Activated CD8-positive, alpha-beta memory T cell treated with anti-CD3 and anti-CD28 coated beads, Interleukin-2, amount 50 U/mL, for 48 hours (primary cell): ENCODE data around the gene COL10A1.

Source experiments
- DNase-seq: peaks from one replicate; pipeline ENCODE4 v3.0.0-alpha.2; 2020

COL10A1 gene

DNA sequence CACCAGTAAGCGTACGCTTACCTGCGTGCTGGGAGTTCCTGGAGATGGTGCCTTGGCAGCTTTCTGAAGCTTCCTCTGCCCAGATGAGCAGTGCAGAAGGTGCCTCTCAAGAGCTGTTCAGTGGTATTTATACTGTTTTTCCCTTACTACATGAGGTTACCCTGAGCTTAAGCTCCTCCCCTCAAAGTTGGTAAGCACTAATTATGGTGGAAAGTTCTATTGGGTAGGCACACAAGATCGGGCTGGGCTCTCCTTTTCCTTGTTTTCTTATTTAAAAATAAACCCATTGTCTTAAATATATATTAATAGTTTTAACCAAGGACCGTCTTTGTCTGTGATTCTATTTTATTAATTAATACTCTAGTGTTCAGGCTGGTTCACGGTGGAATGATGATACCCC is at the start of gene COL10A1:
Gene COL10A1 (minus strand): TSS at position 101 of the 400 bp plus-strand sequence. CDS start 640 bp downstream, outside the sequence.
- DNase-seq: no peak

DNA sequence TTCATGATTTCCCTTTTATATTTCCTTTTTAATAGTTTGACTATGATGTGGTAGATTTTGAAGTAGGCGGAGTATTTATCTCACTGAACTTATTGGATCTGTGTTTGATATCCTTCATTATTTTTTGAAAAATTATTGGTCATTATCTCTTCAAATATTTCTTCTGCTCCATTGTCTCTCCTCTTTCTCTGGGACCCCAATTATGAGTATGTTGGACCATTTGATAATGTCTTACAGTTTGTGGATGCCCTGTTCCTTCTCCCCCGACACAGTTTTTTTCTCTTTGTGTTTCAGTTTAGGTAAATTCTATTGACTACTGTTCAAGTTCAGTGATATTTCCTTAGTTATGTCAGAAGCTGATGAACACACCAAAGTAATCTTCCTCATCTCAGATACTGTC is 49.4 kb upstream of the COL10A1 start:
- no peak for DNase-seq

DNA sequence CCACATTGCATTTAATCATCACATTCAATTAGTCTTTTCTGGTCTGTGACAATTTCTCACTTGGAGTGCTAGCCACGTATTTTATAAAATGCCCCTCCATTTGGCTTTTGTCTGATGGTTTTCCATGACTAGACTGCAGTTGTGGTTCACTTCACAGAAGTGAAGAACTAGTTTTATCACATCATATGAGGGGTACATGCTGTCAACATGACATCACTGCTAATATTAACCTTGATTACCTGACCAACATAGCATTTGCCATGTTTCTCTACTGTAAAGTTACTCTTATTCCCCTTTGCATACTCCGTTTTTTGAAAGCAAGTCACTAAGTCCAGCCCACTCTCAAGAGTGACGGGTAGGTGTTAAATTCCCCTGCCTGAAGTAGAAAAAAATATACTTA is 48.0 kb upstream of the COL10A1 start:
- DNase-seq: no peak

DNA sequence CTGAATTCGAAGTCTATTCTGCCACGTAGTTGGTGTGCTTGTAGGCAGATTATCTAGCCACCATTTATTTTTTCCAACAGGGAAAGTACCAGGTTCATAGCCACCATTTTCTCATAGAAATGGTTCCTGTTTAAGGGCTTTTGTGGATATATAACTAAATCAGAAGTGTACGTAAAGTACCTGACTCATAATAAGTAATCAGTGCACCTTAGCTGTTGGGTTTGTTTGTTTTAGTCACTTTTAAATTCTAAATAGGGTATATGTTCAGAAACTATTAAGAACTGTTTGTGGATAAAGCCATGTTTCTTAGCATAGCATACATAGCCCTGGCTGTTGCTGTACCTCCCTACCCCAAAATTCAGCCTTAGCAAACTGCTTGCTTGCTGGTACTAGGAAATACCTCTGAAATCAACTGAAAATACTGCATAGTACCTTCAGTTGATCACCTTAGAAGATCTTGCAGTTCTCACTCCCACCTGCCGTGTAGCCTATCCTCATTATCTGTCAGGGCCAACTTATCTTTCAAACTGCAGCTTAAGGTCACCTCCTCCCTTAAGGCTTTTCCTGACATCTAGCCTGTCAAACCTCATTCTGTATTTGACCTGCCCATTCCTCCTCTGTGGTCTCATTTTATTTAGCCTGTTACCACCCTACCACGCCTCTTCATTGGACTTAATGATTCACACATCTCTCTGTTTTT is 44.6 kb upstream of the COL10A1 start:
- DNase-seq: no peak

DNA sequence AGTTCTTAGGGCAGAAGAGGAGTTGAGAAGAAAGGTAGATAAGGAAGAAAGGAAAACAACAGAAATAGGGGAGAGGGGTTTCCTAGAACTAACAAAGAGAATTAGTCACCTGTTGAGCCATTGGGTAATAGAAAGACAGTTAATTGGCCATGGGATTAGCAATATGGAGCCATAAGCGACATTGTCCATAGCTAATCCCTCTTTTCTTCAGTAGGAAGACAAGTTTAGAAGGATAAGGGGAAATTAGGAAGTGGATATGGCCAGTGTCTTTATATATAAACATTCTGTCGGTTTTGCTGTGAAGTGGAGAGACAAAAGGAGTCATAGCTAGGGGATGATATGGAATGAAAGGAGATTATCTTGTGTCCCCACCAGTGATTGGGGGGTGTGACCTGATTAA is 43.9 kb upstream of the COL10A1 start:
- no peak for DNase-seq

DNA sequence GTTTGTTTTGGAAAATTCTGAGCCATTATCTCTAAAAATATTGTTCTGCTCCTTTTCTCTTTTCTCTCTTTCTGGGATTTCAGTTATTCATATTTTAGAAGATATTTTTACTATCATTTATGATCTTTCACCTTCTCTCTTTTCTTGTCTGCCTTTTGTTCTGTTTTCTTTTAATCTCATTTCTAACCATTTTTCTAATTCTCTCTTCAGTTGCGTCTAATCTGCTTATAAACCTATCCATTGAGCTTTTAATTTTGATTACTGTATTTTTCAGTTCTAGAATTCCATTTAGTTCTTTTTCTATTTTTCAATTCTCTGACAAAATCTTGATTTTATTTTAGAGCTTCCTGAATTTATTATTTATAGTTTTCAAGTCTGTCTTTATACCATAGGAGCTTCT is 42.2 kb upstream of the COL10A1 start:
- DNase-seq: no peak

DNA sequence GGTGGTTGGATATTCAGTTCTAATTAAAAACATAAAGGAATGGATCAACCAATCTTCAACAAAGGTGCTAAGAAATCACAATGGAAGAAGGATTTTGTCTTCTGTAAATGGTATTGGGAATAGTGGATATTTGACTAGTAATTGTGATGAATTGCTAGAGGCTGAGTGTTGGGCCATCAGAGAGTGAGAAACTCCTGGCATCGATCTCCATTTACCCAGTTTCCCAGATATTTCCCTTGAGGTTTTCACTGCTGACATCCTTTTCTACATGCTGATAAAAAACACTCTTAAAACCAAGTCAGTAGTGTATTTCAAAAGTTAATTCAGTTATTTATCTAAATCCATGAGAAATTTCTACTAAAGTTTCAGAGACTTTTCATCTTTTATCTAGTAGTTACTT is 40.4 kb upstream of the COL10A1 start:
- no peak for DNase-seq

DNA sequence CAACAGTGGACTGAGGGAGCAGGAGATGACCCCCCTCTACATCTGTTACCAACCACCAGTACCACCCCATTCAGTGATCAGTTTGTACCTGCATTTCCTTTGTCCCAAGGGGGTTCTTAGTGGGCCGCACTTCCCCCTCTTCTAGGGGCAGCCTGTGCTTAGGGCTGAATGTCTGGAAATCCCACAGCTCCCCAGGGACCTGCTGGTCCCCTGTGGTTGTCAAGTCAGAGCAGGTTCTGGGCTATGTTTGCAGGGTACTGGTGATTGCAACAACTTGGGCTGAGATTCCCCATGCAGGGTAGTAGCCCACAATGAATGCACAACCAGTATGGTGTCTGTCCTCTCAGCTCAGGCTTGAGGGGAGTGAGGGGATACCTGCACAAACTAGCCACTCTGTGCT is 39.7 kb upstream of the COL10A1 start:
- no peak for DNase-seq

DNA sequence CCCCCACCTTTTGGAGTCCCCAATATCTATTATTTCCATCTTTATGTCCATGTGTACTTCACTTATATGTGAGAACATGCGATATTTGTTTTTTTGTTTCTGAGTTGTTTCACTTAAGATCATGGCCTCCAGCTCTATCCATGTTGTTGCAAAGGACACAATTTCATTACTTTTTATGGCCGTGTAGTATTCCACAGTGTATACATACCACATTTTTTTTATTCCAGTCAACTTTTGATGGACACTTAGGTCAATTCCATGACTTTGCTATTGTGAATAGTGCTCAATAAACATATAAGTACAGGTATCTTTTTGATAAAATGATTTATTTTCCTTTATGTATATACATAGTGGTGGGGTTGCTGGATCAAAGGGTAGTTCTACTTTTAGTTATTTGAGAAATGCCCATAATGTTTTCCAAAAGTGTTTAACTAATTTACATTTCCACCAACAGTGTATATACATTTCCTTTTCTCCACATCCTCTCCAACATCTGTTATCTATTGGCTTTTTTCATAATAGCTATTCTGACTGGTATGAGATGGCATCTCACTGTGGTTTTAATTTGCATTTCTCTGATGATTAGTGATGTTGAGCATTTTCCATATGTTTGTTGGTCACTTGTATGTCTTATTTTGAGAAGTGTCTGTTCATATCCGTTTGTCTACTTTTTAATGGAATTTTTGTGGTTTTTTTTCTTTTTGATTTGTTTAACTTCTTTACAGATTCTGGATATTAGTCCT is 34.0 kb upstream of the COL10A1 start:
- no peak for DNase-seq

DNA sequence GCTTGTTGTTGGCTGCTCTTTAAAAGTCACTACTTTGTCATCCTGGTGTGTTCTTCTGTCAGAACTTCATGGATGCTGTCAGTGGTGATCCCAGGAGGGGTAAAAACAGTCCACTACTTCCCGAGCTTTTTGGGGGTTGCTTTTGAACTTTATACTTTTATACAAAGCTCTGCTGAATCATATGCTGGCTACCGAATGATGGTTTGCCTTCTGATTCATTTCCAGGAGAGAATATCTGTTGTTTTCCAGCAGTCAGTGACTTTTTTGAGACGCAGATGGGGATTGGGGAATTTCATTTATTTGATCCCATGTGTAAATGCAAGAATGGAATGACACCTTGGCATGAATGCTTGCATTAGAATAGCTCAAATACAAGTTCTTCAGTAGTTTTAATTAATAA is 32.7 kb upstream of the COL10A1 start:
- DNase-seq: no peak

DNA sequence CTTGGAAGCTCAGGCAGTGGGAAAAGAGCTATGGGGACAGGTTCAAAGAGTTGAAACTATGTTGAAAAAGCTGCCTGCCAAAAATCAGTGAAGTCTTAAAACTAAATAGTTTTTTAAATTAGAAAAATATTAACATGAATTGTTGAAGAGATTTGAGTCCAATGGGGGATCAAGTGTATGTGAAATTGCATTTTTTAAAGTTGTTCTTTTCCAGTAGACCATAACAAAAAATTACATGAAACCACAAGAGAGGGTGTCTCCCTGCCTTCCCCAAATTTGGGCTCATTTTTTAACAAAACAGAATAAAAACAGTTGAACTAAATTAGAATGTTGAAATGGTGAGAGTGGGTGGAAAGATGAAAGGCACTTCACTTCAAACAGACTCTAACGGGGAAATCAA is 31.5 kb upstream of the COL10A1 start:
- DNase-seq: no peak

DNA sequence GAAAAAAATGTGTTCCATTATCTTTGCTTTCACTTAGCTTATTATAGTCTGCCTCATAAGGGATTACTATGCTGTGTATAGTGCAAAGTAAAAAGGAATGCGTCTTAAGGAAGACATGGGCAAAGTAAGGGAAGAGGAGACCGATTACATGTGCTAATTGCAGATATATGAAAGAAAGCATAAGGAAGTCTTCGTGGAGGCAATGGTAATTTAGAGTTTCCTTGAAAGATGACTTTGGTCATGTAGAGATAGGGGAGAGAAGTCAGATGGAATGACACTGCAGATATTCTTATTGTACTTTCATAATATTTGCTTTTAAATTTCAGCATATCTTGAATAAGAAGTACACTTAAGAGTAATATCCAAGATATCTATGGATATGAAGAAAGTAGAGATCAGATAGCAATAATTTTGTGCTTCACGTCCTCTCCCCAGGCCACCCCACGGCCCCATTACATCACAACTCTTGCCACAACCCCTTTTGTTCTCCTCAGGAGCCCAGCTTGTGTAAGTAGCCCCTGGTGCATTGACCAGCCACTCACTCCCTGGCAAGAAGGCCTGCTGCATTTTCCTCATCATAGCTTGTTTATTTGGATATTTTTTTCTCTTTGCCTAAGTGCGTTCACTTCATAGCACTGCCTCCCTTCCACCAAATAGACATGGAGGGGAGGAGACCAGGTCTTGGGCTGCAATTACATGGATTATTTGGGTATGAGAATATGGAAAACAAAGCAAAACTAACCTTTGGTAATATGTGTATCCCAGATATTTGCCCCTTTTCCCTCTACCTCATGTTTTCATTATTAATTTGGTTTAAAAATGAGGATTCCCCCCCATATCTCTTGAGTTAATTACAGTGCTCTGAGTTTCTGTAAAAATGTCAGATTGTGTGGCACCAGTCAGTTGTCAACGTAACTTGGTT is 30.7 kb upstream of the COL10A1 start:
- no peak for DNase-seq

DNA sequence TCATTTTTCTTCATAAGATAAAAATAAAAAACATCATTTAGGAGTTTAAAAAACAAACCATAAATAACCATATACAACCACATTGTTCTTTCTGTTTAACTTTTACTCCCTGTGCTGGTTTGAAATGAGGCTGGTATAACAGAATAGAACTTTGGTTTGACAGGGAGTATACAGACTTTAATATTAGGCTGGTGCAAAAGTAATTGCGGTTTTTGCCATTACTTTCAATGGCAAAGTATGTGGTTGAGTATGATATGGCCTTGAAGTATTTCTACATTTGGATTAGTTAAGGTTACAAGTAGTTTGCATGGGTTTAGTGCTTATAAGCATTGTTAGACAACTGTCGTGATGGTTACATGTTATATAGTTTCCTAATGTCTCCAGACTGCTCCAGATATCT is 29.0 kb upstream of the COL10A1 start:
- no peak for DNase-seq

DNA sequence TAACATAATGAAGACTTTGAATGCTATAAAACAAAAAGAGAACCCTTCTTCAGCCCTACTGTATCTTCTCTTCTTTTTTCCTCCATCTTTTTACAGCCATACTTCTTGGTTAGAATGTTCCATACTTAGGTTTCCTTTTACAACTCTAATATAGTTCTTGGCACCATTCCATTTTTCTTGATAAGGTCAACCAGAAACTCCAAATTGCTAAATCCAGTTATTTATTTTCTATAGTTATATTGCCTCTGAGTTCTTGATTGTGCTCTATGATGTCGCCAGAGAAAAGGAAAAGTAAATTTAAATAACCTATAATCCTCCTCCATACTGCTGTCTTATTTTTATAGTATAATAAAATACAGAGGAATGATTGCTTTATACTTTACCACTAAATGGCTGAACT is 26.7 kb upstream of the COL10A1 start:
- DNase-seq: no peak

DNA sequence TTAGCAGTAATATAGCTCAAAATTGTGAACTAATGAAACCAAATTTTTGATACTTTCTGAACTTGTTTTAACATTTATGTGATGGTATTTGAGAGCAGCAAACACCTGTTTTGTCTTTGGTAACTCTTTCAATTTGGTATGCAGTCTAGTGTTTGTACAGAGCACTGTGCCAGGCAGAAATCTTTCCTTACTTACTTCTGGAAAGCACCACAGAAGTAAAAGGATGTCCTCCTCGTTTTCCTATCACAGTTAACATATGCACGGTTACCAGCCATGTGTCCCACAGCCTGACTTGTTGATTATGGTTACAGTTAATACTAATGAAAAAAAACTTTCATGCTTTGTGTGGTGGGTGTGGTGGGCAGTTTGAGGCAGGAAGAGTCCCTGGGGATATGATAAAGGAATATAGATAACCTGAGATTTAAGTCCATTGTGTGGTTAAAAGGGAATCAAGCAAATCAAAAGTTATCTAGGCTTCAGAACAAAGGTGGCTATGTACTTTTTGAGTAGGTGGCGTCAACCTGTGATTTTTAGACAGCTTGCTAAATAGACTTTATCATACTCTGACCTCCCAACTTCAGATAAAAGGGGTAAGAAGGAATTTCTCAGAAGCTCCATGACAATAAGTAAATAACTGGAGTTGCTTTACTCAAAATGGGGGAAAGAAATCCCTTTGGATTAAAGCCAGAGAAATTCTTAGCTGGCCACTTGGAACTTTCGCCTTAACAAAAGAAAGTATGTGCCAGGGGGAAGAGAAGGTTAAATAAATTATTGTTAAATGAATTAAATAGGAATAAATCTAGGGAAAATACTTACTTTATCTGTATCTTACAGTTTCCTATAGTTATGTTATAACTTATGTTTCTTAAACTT is 20.1 kb upstream of the COL10A1 start:
- no peak for DNase-seq

DNA sequence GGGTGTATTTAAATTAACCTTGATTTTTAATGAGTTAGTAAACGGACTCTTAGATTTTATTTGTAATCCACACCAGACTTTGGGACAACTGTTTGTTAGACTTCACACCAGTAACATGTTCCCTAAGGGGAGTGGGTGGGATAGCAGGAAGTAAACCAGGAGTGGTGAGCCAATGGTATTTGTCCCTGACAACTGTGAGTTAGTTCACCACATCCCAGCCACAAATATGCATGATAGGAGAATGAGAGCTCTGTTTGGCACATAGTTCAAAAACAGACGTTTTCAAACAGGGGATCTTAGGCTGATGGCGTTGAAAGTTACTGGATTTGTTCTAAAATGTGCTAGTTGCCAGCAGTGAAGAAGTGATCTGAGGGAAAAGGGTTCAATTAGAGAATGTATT is 18.7 kb upstream of the COL10A1 start:
- no peak for DNase-seq

DNA sequence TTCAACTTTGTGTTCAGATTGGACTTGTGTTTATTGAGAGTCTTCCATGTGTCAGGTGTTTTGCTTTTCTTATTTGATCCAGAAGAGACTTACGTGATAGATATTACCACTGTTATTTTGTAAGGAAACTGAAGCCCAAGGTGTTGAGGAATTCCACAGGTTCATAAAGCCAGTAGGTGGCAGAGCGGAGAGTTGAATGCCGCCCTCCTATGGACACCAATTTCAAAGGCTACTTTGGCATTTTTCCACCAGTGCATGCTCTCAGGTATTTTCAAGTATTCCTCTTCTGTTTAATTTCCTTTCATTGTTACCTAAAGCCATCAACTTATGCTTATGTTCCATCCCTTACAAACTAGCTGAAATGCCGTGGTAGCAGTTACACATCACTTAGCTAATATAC is 14.0 kb upstream of the COL10A1 start:
- no peak for DNase-seq

DNA sequence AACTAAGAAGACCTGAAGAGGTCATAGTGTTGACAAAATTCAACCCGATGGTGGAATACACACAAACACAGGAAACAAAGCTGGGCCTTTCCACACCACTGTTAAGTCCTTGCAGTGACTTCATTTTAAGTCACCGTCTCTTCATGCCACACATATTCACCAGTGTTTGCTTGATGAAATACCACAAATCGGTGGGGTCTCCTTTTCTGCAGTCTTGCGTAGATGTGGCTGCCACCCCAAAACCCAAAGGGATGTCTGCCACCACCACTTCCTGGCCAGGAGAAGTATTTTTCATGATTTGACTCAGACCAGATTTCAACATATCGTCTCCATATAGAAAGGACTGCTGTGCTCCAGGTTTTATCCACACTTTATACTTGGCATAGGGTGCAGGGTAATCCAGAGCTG is 11.0 kb upstream of the COL10A1 start:
- DNase-seq: no peak

DNA sequence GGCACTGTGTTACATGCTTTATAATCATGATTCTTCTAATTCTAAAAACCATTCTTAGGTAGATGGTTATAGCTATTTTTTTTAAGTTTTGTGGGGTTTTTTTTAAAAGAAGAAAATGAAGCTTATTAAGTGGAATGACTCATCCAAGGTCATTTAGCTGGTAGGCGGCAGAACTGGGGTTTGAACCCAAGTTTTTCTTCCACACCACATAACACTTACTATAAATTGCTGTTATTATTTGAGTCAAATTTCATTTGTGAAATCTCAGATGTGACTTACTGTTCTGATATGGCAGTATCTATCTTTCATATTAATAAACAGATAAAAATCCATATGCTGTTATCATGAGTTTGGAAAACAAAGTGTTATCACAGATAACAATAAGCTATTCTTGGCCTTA is 10.4 kb upstream of the COL10A1 start:
- no peak for DNase-seq

DNA sequence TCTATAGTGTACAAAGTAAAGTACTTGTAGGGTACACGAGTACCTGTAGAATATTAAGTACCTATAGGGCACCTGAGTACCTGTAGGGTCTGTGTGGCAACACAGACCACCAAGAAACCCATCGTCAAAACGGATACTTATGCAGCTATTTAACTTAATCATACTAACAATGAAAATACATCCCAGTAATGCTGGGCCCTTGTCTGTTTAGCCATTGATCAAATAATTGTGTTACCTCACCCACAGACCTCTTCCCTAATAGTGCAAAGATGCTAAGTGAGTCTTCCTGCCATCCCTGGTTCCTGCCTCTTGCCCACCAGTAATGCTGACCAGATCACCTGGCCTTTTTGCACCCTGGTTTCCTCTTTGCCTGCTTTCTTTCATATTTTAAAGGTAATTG is 7.5 kb upstream of the COL10A1 start:
- no peak for DNase-seq

DNA sequence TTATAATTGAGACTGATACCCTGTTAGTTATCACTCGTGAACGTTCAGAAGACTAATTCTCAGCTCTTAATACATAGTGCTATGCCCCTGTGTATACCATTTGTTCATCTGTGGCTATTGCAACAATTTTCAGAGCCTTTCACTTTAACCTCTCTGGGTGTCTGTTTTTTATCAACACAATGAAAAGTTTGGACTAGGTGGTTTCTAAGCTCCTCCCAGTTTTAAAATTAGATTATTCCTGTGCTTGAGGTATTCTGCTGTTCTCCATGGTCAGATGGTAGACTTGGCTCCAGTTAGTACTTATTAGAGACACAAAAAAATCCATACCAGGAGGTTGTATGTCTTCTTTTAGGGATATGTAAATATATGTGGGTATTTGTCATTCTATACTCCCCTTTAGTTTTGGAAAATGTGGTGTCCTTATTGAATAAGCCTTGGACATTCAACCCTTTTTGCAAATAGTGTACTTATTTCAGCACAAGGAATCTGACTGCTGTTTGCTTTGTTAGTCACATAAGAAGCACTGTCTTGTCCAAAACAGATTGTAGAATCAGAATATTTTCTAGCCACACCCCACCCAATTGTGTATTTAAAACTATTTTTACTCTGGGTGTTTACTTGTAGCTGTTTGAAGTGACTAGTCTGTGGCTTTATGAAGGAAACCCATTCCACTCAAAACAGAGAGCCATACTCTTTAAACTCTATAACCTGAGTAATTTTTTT is 2.0 kb upstream of the COL10A1 start:
- no peak for DNase-seq

DNA sequence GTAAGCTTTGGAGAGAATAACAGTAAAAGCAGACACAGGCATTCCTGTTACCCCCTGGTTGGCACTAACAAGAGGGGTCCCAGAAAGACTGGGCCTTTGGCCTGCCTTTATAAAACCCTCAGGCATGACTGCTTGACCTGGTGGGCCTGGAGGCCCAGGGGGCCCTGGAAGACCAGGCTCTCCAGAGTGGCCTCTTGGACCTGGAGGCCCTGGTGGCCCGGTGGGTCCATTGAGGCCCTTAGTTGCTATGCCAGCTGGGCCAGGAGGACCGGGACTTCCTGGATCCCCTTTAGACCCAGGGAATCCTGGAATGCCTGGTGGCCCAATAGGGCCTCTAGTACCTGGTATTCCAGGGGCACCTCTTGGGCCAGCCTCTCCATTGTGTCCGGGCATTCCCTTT is 5.5 kb downstream of the COL10A1 start:
- DNase-seq: no peak
